ENCODE results near the gene SPSB1.

Gene SPSB1

DNA sequence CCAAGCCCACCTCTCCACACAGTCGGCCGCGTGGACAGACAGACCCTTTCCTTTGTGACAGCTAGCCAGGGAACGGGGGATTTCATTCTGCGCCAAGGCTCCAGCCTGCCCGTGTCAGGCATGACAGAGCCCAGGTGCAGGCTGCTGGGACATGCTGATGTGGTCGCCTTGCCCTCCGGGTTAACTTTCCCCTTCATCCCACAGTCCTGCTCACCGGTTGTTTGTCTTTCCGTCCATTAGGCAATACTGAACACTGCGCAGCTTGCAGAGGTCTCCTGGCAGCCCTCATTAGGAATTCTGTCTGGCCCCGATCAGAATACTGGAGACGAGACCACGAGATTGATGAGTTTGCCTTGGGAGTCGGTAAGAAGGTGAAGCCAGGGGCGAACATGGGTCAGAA is 62.8 kb downstream of the SPSB1 start:
- DNase-seq: no peak
- Histone ChIP-seq H3K18ac (ENCODE audit: low read length) (no peak overlapping the region), H2BK120ac (ENCODE audit: insufficient read depth, low read length, poor library complexity) (no peak overlapping the region), H3K79me2 (ENCODE audit: control insufficient read depth, insufficient read depth, low read length, poor library complexity) (peaks cover 19% of the 10 kb centered on the region), H3K4ac (ENCODE audit: low read depth, low read length) (peak overlapping the region; percentile 19), H2BK12ac (ENCODE audit: low read length) (no peak overlapping the region), H3K4me2 (ENCODE audit: low read length) (no peak overlapping the region), H3K23ac (ENCODE audit: low read length) (no peak overlapping the region), H3K27me3 (ENCODE audit: insufficient read depth, low read length) (no peaks in the 10 kb centered on the region), H4K91ac (ENCODE audit: low read depth, low read length) (no peak overlapping the region), H3K27ac (ENCODE audit: low read depth, low read length) (no peak overlapping the region), H3K79me1 (ENCODE audit: low read length) (no peaks in the 10 kb centered on the region), H3K9ac (ENCODE audit: low read length) (no peak overlapping the region), H2BK5ac (ENCODE audit: low read depth, low read length, poor library complexity) (no peak overlapping the region), H3K4me3 (ENCODE audit: low read depth, low read length) (no peak overlapping the region), H4K8ac (ENCODE audit: low read depth, low read length) (no peak overlapping the region), H3K9me3 (ENCODE audit: insufficient read depth, low read depth, low read length) (peaks cover 6% of the 10 kb centered on the region), H2AFZ (ENCODE audit: insufficient read depth, low read length, poor library complexity) (no peak overlapping the region), H3K14ac (ENCODE audit: low read length) (no peak overlapping the region), H2AK5ac (ENCODE audit: low read length) (no peak overlapping the region), H3K4me1 (ENCODE audit: control insufficient read depth in 1 of 2, insufficient read depth in 2 of 2, low read length in 2 of 2) (peaks cover 13 to 20% of the 10 kb centered on the region in 2 experiments), H4K12ac (ENCODE audit: low read depth, low read length) (no peak overlapping the region), H3K36me3 (ENCODE audit: control insufficient read depth in 1 of 2, insufficient read depth in 2 of 2, low read length in 2 of 2) (peaks cover 61 to 75% of the 10 kb centered on the region in 2 experiments)
- WGBS (ENCODE audit: extremely low coverage, insufficient coverage, insufficient read length): no CpG with 5 or more reads among the region's 16 CpGs

DNA sequence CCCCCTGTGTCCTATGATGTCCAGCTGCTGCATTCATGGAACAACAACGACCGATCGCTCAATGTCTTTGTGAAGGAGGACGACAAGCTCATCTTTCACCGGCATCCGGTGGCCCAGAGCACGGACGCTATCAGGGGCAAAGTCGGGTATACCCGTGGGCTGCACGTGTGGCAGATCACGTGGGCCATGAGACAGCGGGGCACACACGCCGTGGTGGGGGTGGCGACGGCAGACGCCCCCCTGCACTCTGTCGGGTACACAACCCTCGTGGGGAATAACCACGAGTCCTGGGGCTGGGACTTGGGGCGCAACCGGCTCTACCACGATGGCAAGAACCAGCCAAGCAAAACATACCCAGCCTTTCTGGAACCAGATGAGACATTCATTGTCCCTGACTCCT is 63.3 kb downstream of the SPSB1 start:
- no peak overlapping the region for H2BK5ac ChIP-seq (ENCODE audit: low read depth, low read length, poor library complexity)
- no CpG with 5 or more reads among the region's 24 CpGs for WGBS (ENCODE audit: extremely low coverage, insufficient coverage, insufficient read length)
- no peak overlapping the region for H3K27ac ChIP-seq (ENCODE audit: low read depth, low read length)
- no peak overlapping the region for H2BK120ac ChIP-seq (ENCODE audit: insufficient read depth, low read length, poor library complexity)
- H2BK12ac ChIP-seq (ENCODE audit: low read length): no peak overlapping the region
- H3K36me3 ChIP-seq (ENCODE audit: control insufficient read depth in 1 of 2, insufficient read depth in 2 of 2, low read length in 2 of 2): peaks cover 60 to 75% of the 10 kb centered on the region in 2 experiments
- H3K79me1 ChIP-seq (ENCODE audit: low read length): no peaks in the 10 kb centered on the region
- no peak overlapping the region for H4K12ac ChIP-seq (ENCODE audit: low read depth, low read length)
- no peak for DNase-seq
- no peak overlapping the region for H3K9ac ChIP-seq (ENCODE audit: low read length)
- H3K4me3 ChIP-seq (ENCODE audit: low read depth, low read length): no peak overlapping the region
- H3K79me2 ChIP-seq (ENCODE audit: control insufficient read depth, insufficient read depth, low read length, poor library complexity): peaks cover 14% of the 10 kb centered on the region
- no peak overlapping the region for H2AFZ ChIP-seq (ENCODE audit: insufficient read depth, low read length, poor library complexity)
- H4K8ac ChIP-seq (ENCODE audit: low read depth, low read length): no peak overlapping the region
- no peak overlapping the region for H3K23ac ChIP-seq (ENCODE audit: low read length)
- H3K4ac ChIP-seq (ENCODE audit: low read depth, low read length): peak overlapping the region; percentile 19
- H3K14ac ChIP-seq (ENCODE audit: low read length): no peak overlapping the region
- H3K18ac ChIP-seq (ENCODE audit: low read length): peak overlapping the region; percentile 30
- H3K4me1 ChIP-seq (ENCODE audit: control insufficient read depth in 1 of 2, insufficient read depth in 2 of 2, low read length in 2 of 2): peaks cover 9 to 16% of the 10 kb centered on the region in 2 experiments
- no peaks in the 10 kb centered on the region for H3K27me3 ChIP-seq (ENCODE audit: insufficient read depth, low read length)
- H4K91ac ChIP-seq (ENCODE audit: low read depth, low read length): no peak overlapping the region
- peaks cover 5% of the 10 kb centered on the region for H3K9me3 ChIP-seq (ENCODE audit: insufficient read depth, low read depth, low read length)
- no peak overlapping the region for H2AK5ac ChIP-seq (ENCODE audit: low read length)
- H3K4me2 ChIP-seq (ENCODE audit: low read length): no peak overlapping the region

DNA sequence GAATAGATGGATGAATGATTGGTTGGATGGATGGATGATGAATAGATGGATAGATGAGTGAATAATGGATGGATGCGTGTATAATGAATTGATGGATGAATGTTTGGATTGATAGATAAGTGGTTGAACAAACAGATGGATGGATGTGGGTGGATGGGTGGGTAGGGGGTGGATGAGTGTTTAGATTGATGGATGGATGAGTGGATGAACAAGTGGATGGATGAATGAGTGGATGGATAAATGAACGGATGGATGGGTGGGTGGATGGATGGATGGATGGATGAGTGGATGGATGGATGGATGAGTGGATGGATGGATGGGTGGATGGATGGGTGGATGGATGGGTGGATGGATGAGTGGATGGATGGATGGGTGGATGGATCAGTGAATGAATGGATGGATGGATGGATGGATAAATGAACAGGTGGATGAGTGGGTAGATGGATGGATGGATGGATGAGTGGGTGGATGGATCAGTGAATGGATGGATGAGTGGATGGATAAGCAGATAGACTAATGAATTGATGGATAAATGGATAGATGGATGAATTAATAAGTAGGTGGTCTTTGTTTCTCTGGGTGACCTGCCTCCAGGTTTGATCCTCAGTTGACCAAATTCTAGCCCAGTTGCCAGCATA is 64.3 kb downstream of the SPSB1 start:
- Histone ChIP-seq H4K12ac (ENCODE audit: low read depth, low read length) (no peak overlapping the region), H3K9ac (ENCODE audit: low read length) (no peak overlapping the region), H2AFZ (ENCODE audit: insufficient read depth, low read length, poor library complexity) (no peak overlapping the region), H2BK5ac (ENCODE audit: low read depth, low read length, poor library complexity) (no peak overlapping the region), H3K79me2 (ENCODE audit: control insufficient read depth, insufficient read depth, low read length, poor library complexity) (peaks cover 10% of the 10 kb centered on the region), H3K36me3 (ENCODE audit: control insufficient read depth in 1 of 2, insufficient read depth in 2 of 2, low read length in 2 of 2) (peaks cover 66 to 75% of the 10 kb centered on the region in 2 experiments), H3K9me3 (ENCODE audit: insufficient read depth, low read depth, low read length) (peaks cover 5% of the 10 kb centered on the region), H3K14ac (ENCODE audit: low read length) (no peak overlapping the region), H3K27me3 (ENCODE audit: insufficient read depth, low read length) (no peaks in the 10 kb centered on the region), H2AK5ac (ENCODE audit: low read length) (no peak overlapping the region), H3K4ac (ENCODE audit: low read depth, low read length) (no peak overlapping the region), H3K4me1 (ENCODE audit: control insufficient read depth in 1 of 2, insufficient read depth in 2 of 2, low read length in 2 of 2) (peaks cover 5 to 12% of the 10 kb centered on the region in 2 experiments), H3K27ac (ENCODE audit: low read depth, low read length) (no peak overlapping the region), H3K79me1 (ENCODE audit: low read length) (peaks cover 5% of the 10 kb centered on the region), H4K8ac (ENCODE audit: low read depth, low read length) (no peak overlapping the region), H3K18ac (ENCODE audit: low read length) (no peak overlapping the region), H3K4me3 (ENCODE audit: low read depth, low read length) (no peak overlapping the region), H2BK12ac (ENCODE audit: low read length) (no peak overlapping the region), H4K91ac (ENCODE audit: low read depth, low read length) (no peak overlapping the region), H2BK120ac (ENCODE audit: insufficient read depth, low read length, poor library complexity) (no peak overlapping the region), H3K23ac (ENCODE audit: low read length) (no peak overlapping the region), H3K4me2 (ENCODE audit: low read length) (no peak overlapping the region)
- 100% methylated on average over 1 of the region's 2 CpGs for WGBS (ENCODE audit: extremely low coverage, insufficient coverage, insufficient read length)
- no peak for DNase-seq

DNA sequence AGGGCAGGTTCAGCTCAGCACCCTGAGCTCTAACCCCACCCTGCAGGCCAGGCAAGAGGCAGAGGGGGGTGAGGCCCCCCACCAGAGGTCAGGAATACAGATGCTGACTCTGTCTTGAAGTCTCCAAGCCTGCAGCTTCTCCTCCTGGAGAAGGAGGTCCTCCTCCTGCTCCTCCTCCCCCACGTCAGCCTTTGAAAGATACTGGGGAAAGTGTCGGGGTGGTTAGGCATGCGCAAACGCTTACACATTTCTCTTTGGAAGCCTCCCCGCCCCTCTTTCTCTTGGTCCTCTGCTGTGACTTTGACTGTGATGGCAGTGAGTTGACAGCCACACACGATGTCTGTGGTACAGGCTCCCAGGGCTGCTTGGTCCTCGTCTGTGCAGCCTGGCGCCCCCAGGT is 65.3 kb downstream of the SPSB1 start:
- no peak overlapping the region for H4K8ac ChIP-seq (ENCODE audit: low read depth, low read length)
- H3K79me2 ChIP-seq (ENCODE audit: control insufficient read depth, insufficient read depth, low read length, poor library complexity): peaks cover 14% of the 10 kb centered on the region
- H3K27me3 ChIP-seq (ENCODE audit: insufficient read depth, low read length): no peaks in the 10 kb centered on the region
- H3K23ac ChIP-seq (ENCODE audit: low read length): no peak overlapping the region
- H3K27ac ChIP-seq (ENCODE audit: low read depth, low read length): no peak overlapping the region
- H3K14ac ChIP-seq (ENCODE audit: low read length): no peak overlapping the region
- H2AK5ac ChIP-seq (ENCODE audit: low read length): no peak overlapping the region
- no peak overlapping the region for H4K12ac ChIP-seq (ENCODE audit: low read depth, low read length)
- H3K79me1 ChIP-seq (ENCODE audit: low read length): peaks cover 5% of the 10 kb centered on the region
- H3K36me3 ChIP-seq (ENCODE audit: control insufficient read depth in 1 of 2, insufficient read depth in 2 of 2, low read length in 2 of 2): peaks cover 74 to 79% of the 10 kb centered on the region in 2 experiments
- peaks cover 5% of the 10 kb centered on the region for H3K9me3 ChIP-seq (ENCODE audit: insufficient read depth, low read depth, low read length)
- no peak overlapping the region for H3K4me2 ChIP-seq (ENCODE audit: low read length)
- H3K4ac ChIP-seq (ENCODE audit: low read depth, low read length): peak overlapping the region; percentile 22
- no peak overlapping the region for H3K18ac ChIP-seq (ENCODE audit: low read length)
- H2BK12ac ChIP-seq (ENCODE audit: low read length): no peak overlapping the region
- peaks cover 8 to 19% of the 10 kb centered on the region in 2 experiments for H3K4me1 ChIP-seq (ENCODE audit: control insufficient read depth in 1 of 2, insufficient read depth in 2 of 2, low read length in 2 of 2)
- no CpG with 5 or more reads among the region's 8 CpGs for WGBS (ENCODE audit: extremely low coverage, insufficient coverage, insufficient read length)
- no peak overlapping the region for H2BK5ac ChIP-seq (ENCODE audit: low read depth, low read length, poor library complexity)
- no peak overlapping the region for H3K4me3 ChIP-seq (ENCODE audit: low read depth, low read length)
- DNase-seq: no peak
- H2AFZ ChIP-seq (ENCODE audit: insufficient read depth, low read length, poor library complexity): no peak overlapping the region
- H4K91ac ChIP-seq (ENCODE audit: low read depth, low read length): no peak overlapping the region
- no peak overlapping the region for H2BK120ac ChIP-seq (ENCODE audit: insufficient read depth, low read length, poor library complexity)
- H3K9ac ChIP-seq (ENCODE audit: low read length): no peak overlapping the region
